Peyer's patch (tissue), 4 donors: Measurements from ENCODE around the gene ITIH5.

Experiments used
- CTCF ChIP-seq, 6 experiments: fragments of 450-650 bp in 4 of 6; fragments of 200-600 bp in 2 of 6; sonication (generic) in 1 of 6; IDR thresholded peaks; one replicate each; pipeline ENCODE4 v1.5.1; 2017 to 2019; ENCODE audit warnings: antibody characterized with exemption in 6 of 6, mild to moderate bottlenecking in 3 of 6, moderate library complexity in 1 of 6
- POLR2A ChIP-seq, 2 donors: fragments of 450-650 bp; IDR thresholded peaks; one replicate each; pipeline ENCODE4 v1.5.1; 2017; ENCODE audit warnings: antibody characterized with exemption in 2 of 2, mild to moderate bottlenecking in 2 of 2, moderate library complexity in 2 of 2

GRCh38 chr10:7576340-7576739 lies 90.4 kb downstream of the ITIH5 start:
- TF ChIP-seq CTCF (IDR thresholded peaks at IDR 0.05), result no peak
- no peak for TF ChIP-seq POLR2A (IDR thresholded peaks at IDR 0.05)
